Karpas-422 (cell line): ENCODE measurements around the gene C1orf21. TPM values are rescaled to one million over a fixed set of nuclear protein-coding genes. Genes with fewer than 3 reads are reported as not detected.

Experiments
- DNase-seq: peaks from one replicate; pipeline ENCODE4 v3.0.0-alpha.2; 2015
- H2AFZ ChIP-seq: fragments of 200-600 bp; sonication (generic); 2 replicates; pipeline ENCODE4 v1.6.1; 2014; ENCODE audit warnings: antibody characterized with exemption, low read length, mixed read lengths
- H3K27ac ChIP-seq: fragments of 200-600 bp; sonication (generic); 2 replicates; pipeline ENCODE4 v1.5.1; 2014; ENCODE audit warnings: mild to moderate bottlenecking, low read length, moderate library complexity
- H3K27me3 ChIP-seq: fragments of 200-600 bp; sonication (generic); 2 replicates; pipeline ENCODE4 v1.6.1; 2014; ENCODE audit warnings: low read length, mixed read lengths
- H3K36me3 ChIP-seq: fragments of 200-600 bp; sonication (generic); 2 replicates; pipeline ENCODE4 v1.6.1; 2014; ENCODE audit warnings: low read length, mixed read lengths; ENCODE audit not compliant: insufficient read depth
- H3K4me1 ChIP-seq: fragments of 200-600 bp; sonication (generic); 2 replicates; pipeline ENCODE4 v1.6.1; 2014; ENCODE audit warnings: mild to moderate bottlenecking, low read length, mixed read lengths
- H3K4me2 ChIP-seq: fragments of 200-600 bp; sonication (generic); 2 replicates; pipeline ENCODE4 v1.6.1; 2014; ENCODE audit warnings: low read length, low read depth, mild to moderate bottlenecking; ENCODE audit not compliant: poor library complexity, severe bottlenecking
- H3K4me3 ChIP-seq: fragments of 200-600 bp; sonication (generic); 2 replicates; pipeline ENCODE4 v1.5.1; 2014; ENCODE audit warnings: mild to moderate bottlenecking, antibody characterized with exemption, low read length, mixed read lengths
- H3K79me2 ChIP-seq: fragments of 200-600 bp; sonication (generic); 2 replicates; pipeline ENCODE4 v1.6.1; 2014; ENCODE audit warnings: mild to moderate bottlenecking, low read length, mixed read lengths
- H3K9ac ChIP-seq: fragments of 200-600 bp; sonication (generic); 2 replicates; pipeline ENCODE4 v1.6.0; 2014; ENCODE audit warnings: low read length
- H3K9me2 ChIP-seq: fragments of 200-600 bp; sonication (generic), shearing (Covaris generic); replicated peaks from 2 replicates; pipeline ENCODE4 v1.6.0; 2014; ENCODE audit warnings: mild to moderate bottlenecking, low read length, moderate library complexity; ENCODE audit not compliant: insufficient read depth
- H3K9me3 ChIP-seq: fragments of 300-700, 200-600 bp; sonication (generic); 2 replicates; pipeline ENCODE4 v1.6.1; 2014; ENCODE audit warnings: low read length, mixed read lengths
- H4K20me1 ChIP-seq: fragments of 200-600 bp; sonication (generic); 2 replicates; pipeline ENCODE4 v1.6.1; 2014; ENCODE audit warnings: mild to moderate bottlenecking, antibody characterized with exemption, low read length, low read depth; ENCODE audit not compliant: insufficient read depth
- total RNA-seq: library from RNA; depleted of rRNA; stranded (reverse); fragments of >200 nt; shearing (Covaris generic); gene quantifications from 2 replicates; pipeline ENCODE4 v1.2.3, GENCODE V29; 2014; ENCODE audit warnings: low replicate concordance

The C1orf21 gene
- total RNA-seq, 1 experiment from 2014 or later = not detected

DNA sequence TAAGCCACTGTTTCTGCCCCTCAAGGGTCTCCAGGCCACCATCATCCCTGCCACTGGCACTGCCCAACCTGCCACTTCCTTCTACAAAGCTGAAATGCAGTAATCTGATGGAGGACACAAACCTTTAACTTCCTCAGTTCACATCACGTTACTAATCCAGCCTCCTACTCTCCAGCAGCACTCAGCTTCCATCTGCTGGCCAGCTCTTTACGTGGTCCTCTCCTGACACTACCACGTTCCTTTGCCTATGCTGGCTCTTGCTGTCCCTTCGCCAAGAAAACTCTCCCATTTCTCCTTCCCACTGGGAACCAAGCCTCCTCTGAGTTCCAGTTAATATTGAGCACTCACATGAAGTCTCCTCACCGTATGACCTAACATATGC is 243.8 kb downstream of the C1orf21 start:
- no peak overlapping the region for H3K4me2 ChIP-seq
- no peak overlapping the region for H3K27ac ChIP-seq
- no peaks in the 10 kb centered on the region for H3K27me3 ChIP-seq
- no peak overlapping the region for H3K4me3 ChIP-seq
- no peaks in the 10 kb centered on the region for H3K4me1 ChIP-seq
- no peak overlapping the region for H3K9ac ChIP-seq
- no peaks in the 10 kb centered on the region for H3K9me3 ChIP-seq
- H2AFZ ChIP-seq = no peak overlapping the region
- no peaks in the 10 kb centered on the region for H4K20me1 ChIP-seq
- no peaks in the 10 kb centered on the region for H3K79me2 ChIP-seq
- no peaks in the 10 kb centered on the region for H3K9me2 ChIP-seq
- H3K36me3 ChIP-seq = no peaks in the 10 kb centered on the region
- DNase-seq = no peak

DNA sequence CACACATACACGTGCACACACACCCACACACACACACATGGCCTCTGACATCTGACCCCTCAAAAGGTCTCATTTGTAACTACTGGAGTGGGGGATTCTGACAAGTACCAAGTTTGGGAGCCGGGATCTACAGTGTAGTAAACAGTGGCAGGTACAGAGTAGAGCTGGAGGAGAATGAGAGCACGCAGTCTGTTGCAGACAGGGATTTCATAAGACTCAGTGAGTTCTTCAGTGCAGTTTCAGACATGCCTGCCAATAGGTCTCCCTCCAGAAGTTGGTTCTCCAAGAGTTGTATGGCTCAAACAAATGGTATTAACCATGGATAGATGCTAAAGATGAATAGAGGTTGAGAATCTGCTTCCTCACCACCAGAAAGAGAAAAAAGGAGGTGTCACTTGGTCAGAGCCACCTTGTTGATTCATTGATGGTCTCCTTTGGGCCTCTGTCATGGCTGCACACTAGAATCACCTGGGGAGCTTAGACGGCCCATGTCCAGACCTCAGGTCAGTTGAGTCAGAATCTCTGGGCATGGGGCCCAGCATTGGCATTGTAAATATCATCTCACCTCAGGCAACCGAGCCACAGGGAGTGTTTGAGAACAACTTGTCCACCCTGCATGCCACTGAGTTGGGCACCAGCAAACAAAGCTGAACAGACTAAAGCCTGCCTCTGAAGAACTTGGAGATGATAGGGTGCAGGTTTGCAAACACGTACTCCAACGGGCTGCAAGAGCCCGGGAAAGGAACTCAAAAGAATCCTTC is 245.8 kb downstream of the C1orf21 start:
- no peak for DNase-seq
- no peaks in the 10 kb centered on the region for H3K9me2 ChIP-seq
- H3K27ac ChIP-seq = no peak overlapping the region
- no peaks in the 10 kb centered on the region for H4K20me1 ChIP-seq
- no peak overlapping the region for H3K4me3 ChIP-seq
- H3K79me2 ChIP-seq = no peaks in the 10 kb centered on the region
- no peak overlapping the region for H3K9ac ChIP-seq
- no peaks in the 10 kb centered on the region for H3K4me1 ChIP-seq
- no peak overlapping the region for H2AFZ ChIP-seq
- no peaks in the 10 kb centered on the region for H3K36me3 ChIP-seq
- no peak overlapping the region for H3K4me2 ChIP-seq
- no peaks in the 10 kb centered on the region for H3K27me3 ChIP-seq
- no peaks in the 10 kb centered on the region for H3K9me3 ChIP-seq

DNA sequence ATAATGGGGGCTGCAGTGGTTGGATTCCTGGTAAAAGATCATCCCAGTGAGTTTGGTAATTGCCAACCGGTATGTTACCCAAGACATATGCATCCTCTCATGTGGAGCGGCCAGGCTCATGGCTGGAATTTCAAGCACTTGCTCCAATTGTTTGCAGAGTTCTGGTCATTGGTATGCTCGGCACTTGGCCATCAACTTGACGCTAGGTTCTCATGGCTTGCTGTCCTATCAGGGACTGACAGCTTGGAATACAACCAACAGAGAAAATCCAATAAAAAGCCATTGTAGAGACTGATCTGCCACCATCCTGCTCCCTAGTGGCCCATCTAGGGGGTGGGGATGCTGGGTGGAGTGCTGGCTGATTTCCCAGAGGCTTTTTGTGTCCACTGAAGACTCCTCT is 247.0 kb downstream of the C1orf21 start:
- no peak for DNase-seq
- no peak overlapping the region for H3K4me2 ChIP-seq
- H3K9me3 ChIP-seq = no peaks in the 10 kb centered on the region
- H3K79me2 ChIP-seq = no peaks in the 10 kb centered on the region
- H3K27ac ChIP-seq = no peak overlapping the region
- no peaks in the 10 kb centered on the region for H3K4me1 ChIP-seq
- H2AFZ ChIP-seq = no peak overlapping the region
- H3K36me3 ChIP-seq = no peaks in the 10 kb centered on the region
- no peak overlapping the region for H3K9ac ChIP-seq
- H4K20me1 ChIP-seq = no peaks in the 10 kb centered on the region
- H3K27me3 ChIP-seq = no peaks in the 10 kb centered on the region
- H3K4me3 ChIP-seq = no peak overlapping the region
- H3K9me2 ChIP-seq = no peaks in the 10 kb centered on the region

DNA sequence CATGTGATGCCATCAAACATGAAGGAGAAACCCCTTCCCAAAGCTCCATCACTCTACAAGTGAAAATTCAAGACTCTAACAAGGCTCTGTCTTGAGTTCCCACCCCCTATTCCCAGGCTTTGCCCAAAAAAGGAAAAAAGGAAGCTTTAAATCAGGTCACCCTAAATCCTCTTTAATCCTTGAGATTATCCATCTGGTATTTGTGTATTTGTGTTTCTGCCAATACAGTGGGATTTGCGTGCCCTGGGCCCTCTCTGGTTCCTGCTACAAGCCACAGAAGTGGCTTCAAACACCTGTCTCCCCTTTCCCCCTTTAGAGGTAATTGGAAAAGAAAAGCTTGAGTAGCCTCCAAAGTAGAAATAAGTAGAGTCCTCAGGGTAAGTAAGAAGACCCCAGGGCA is 247.5 kb downstream of the C1orf21 start:
- H3K4me3 ChIP-seq = no peak overlapping the region
- no peaks in the 10 kb centered on the region for H3K9me3 ChIP-seq
- H3K36me3 ChIP-seq = no peaks in the 10 kb centered on the region
- H3K4me1 ChIP-seq = no peaks in the 10 kb centered on the region
- no peaks in the 10 kb centered on the region for H3K79me2 ChIP-seq
- no peaks in the 10 kb centered on the region for H3K27me3 ChIP-seq
- no peak overlapping the region for H3K27ac ChIP-seq
- H4K20me1 ChIP-seq = no peaks in the 10 kb centered on the region
- no peak for DNase-seq
- H2AFZ ChIP-seq = no peak overlapping the region
- no peak overlapping the region for H3K9ac ChIP-seq
- H3K4me2 ChIP-seq = no peak overlapping the region
- no peaks in the 10 kb centered on the region for H3K9me2 ChIP-seq

DNA sequence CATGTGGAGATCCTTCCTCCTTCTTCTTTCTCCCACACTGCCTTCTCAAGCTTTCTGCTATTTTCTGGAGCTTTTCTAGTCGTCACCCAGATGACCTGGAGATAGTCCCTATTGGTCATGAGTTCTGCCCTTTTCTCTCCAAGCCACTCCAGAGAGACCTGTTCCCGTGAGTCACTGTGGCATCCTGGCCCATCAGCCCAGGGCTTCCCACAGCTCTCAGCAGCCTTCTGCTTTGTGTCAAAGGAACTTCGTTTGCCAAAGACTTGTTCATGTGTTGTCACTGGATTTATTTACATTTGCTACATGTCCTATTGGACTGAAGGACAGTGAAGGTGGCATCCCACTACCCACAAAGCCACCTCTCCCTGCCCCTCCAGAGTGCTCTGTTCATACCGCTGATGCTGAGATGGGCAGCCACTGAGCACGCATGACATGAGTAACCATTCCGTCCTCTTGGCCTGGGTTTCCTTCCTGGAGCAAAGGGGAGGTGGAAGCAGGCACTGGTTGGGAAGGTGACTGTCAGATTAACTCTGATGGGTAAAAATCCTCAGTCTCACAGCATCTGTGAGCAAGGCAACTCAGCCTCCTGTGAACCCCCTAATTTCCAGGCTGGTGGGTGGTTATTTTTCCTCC is 248.6 kb downstream of the C1orf21 start:
- DNase-seq = no peak
- H4K20me1 ChIP-seq = no peaks in the 10 kb centered on the region
- H3K4me1 ChIP-seq = no peaks in the 10 kb centered on the region
- no peaks in the 10 kb centered on the region for H3K27me3 ChIP-seq
- no peak overlapping the region for H2AFZ ChIP-seq
- no peaks in the 10 kb centered on the region for H3K36me3 ChIP-seq
- no peaks in the 10 kb centered on the region for H3K79me2 ChIP-seq
- H3K4me3 ChIP-seq = no peak overlapping the region
- H3K4me2 ChIP-seq = no peak overlapping the region
- no peak overlapping the region for H3K27ac ChIP-seq
- no peaks in the 10 kb centered on the region for H3K9me3 ChIP-seq
- H3K9ac ChIP-seq = no peak overlapping the region
- no peaks in the 10 kb centered on the region for H3K9me2 ChIP-seq

DNA sequence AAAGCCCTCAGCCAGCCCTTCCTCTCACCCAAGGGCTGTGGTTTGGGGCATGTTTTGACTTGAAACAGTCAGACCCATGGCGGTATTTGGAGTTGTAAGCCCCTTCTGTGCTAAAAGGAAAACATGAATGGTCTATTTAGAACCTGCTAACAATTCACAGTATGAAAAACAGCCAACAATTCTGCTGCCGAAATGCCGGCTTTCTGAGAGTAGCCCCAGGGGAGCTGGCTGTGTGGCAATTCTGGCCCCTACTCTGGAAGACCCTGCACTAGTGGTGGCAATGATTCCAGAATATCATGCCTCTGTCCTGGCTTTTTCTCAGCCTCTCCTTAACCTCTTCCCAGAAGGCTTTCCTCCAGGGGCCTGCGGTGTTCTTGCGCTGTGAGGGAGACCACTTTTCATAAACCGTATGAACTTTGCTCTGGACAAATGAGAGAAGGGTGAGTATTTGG is 249.2 kb downstream of the C1orf21 start:
- Histone ChIP-seq H3K27ac (no peak overlapping the region), H3K4me2 (no peak overlapping the region), H3K4me3 (no peak overlapping the region), H3K9me2 (no peaks in the 10 kb centered on the region), H3K27me3 (no peaks in the 10 kb centered on the region), H4K20me1 (no peaks in the 10 kb centered on the region), H3K9ac (no peak overlapping the region), H3K9me3 (no peaks in the 10 kb centered on the region), H3K79me2 (no peaks in the 10 kb centered on the region), H3K36me3 (no peaks in the 10 kb centered on the region), H3K4me1 (no peaks in the 10 kb centered on the region), H2AFZ (no peak overlapping the region)
- no peak for DNase-seq

DNA sequence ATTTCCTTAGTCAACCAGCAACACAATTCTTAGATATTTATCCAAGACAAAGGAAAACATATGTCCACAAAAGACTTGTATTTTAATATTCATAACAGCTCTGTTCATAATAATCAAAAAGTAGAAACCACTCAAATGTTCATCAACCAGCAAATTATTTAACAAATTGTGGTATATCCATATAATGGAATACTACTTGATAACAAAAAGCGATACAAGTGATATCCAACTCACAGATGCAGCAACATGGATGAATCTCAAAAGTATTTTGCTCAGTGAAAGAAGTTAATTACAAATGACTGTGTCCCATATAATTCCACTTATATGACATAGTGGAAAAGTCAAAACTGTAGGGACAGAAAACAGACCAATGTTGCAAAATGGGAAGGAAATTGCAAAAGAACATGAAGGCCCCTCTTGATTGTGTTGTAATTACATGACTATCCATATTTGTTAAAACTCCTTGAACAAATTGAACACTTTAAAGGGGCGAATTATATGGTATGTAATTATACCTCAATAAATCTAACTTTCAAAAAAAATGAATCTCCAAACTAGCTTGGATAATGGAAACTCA is 250.9 kb downstream of the C1orf21 start:
- Histone ChIP-seq H3K9me2 (no peaks in the 10 kb centered on the region), H2AFZ (no peak overlapping the region), H4K20me1 (no peaks in the 10 kb centered on the region), H3K9ac (no peak overlapping the region), H3K36me3 (no peaks in the 10 kb centered on the region), H3K27me3 (no peaks in the 10 kb centered on the region), H3K4me1 (no peaks in the 10 kb centered on the region), H3K4me2 (no peak overlapping the region), H3K9me3 (no peaks in the 10 kb centered on the region), H3K4me3 (no peak overlapping the region), H3K27ac (no peak overlapping the region), H3K79me2 (no peaks in the 10 kb centered on the region)
- DNase-seq = no peak

- Histone ChIP-seq H3K9ac (no peak overlapping the region), H3K9me2 (no peaks in the 10 kb centered on the region), H3K4me1 (no peaks in the 10 kb centered on the region), H3K4me3 (no peak overlapping the region), H3K4me2 (no peak overlapping the region), H4K20me1 (no peaks in the 10 kb centered on the region), H2AFZ (no peak overlapping the region), H3K27ac (no peak overlapping the region), H3K27me3 (no peaks in the 10 kb centered on the region), H3K9me3 (no peaks in the 10 kb centered on the region), H3K36me3 (no peaks in the 10 kb centered on the region), H3K79me2 (no peaks in the 10 kb centered on the region)
- DNase-seq = no peak
These were observed 252.4 kb downstream of the C1orf21 start for GRCh38 chr1:184639205-184639604.
